Neural crest cell (in vitro differentiated cells): ENCODE data around the gene SH3GL3. TPM values are rescaled to one million over a fixed set of nuclear protein-coding genes. Genes with fewer than 3 reads are reported as not detected.

Source experiments
- DNase-seq: peaks from one replicate; pipeline ENCODE4 v3.0.0; 2021; ENCODE audit warnings: low read depth, mixed read lengths, low spot score
- H3K27ac Mint-ChIP-seq: one replicate; pipeline ENCODE4 v1.8.0; 2021; ENCODE audit warnings: mild to moderate bottlenecking, mixed read lengths; ENCODE audit not compliant: unreplicated experiment
- H3K27me3 Mint-ChIP-seq: 2 replicates; pipeline ENCODE4 v1.8.0; 2021; ENCODE audit warnings: low read depth, mild to moderate bottlenecking, mixed read lengths
- H3K36me3 Mint-ChIP-seq: 2 replicates; pipeline ENCODE4 v1.8.0; 2021; ENCODE audit warnings: low read depth, mild to moderate bottlenecking, mixed read lengths
- H3K4me1 Mint-ChIP-seq: 2 replicates; pipeline ENCODE4 v1.8.0; 2021; ENCODE audit warnings: mixed read lengths
- H3K4me3 Mint-ChIP-seq: one replicate; pipeline ENCODE4 v1.8.0; 2021; ENCODE audit warnings: mild to moderate bottlenecking, mixed read lengths
- H3K9me3 Mint-ChIP-seq: 2 replicates; pipeline ENCODE4 v1.8.0; 2021; ENCODE audit warnings: mixed read lengths
- total RNA-seq: library from RNA; stranded (reverse); gene quantifications from 2 replicates; pipeline ENCODE4 v1.2.1, GENCODE V29; 2021
- TF ChIP-seq, protein P1 (sequence below): fragments of 200-600 bp; sonication (generic); conservative IDR thresholded peaks from 2 replicates; pipeline ENCODE4 v1.5.0; 2021; ENCODE audit warnings: antibody characterized with exemption, mild to moderate bottlenecking

Gene SH3GL3
- total RNA-seq, 1 donor from 2014 or later, result 1.4 TPM

DNA sequence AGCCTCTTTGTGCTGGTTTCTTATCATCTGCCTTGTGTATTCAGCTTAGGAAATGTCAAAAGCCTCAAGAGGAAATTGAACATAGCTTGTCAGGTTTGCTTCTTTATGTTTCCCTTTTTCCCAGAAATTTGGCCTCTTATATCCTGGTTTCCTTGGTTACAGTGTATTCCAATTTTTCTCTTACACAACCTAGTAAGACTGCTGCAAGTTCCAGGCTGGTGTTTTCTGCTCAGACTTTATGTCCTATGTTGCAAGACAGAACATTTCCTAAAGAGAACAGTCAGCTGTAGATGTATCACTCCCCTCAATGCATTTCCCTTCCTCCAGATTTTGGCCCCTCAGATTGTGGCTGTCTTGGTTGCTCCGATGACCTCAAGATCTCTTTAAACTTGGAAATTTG is 102.5 kb downstream of the SH3GL3 start:
- Mint-ChIP-seq H3K27me3 (no peaks in the 10 kb centered on the region), H3K9me3 (no peaks in the 10 kb centered on the region), H3K4me3 (no peak overlapping the region), H3K36me3 (no peaks in the 10 kb centered on the region), H3K27ac (no peak overlapping the region), H3K4me1 (peaks cover 6% of the 10 kb centered on the region)
- TF ChIP-seq, protein P1, sequence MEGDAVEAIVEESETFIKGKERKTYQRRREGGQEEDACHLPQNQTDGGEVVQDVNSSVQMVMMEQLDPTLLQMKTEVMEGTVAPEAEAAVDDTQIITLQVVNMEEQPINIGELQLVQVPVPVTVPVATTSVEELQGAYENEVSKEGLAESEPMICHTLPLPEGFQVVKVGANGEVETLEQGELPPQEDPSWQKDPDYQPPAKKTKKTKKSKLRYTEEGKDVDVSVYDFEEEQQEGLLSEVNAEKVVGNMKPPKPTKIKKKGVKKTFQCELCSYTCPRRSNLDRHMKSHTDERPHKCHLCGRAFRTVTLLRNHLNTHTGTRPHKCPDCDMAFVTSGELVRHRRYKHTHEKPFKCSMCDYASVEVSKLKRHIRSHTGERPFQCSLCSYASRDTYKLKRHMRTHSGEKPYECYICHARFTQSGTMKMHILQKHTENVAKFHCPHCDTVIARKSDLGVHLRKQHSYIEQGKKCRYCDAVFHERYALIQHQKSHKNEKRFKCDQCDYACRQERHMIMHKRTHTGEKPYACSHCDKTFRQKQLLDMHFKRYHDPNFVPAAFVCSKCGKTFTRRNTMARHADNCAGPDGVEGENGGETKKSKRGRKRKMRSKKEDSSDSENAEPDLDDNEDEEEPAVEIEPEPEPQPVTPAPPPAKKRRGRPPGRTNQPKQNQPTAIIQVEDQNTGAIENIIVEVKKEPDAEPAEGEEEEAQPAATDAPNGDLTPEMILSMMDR, result no peak
- no peak for DNase-seq

DNA sequence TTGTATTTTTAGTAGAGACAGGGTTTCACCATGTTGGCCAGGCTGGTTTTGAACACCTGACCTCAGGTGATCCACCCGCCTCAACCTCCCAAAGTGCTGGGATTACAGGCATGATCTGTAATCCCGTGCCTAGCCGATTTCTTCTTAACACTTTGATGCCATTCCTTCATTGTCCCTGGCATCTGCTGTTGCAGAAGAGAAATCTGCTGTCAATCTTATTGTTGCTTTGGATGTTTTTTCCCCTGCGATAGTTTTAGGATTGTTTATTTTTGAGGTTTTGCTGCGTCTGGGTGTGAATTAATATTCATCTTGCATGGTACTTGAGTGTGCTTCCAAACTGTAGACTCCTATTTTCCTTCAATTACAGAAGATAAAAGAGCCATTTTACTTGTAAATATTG is 107.4 kb downstream of the SH3GL3 start:
- no peak overlapping the region for H3K27ac Mint-ChIP-seq
- H3K27me3 Mint-ChIP-seq, result no peaks in the 10 kb centered on the region
- H3K36me3 Mint-ChIP-seq, result no peaks in the 10 kb centered on the region
- no peaks in the 10 kb centered on the region for H3K9me3 Mint-ChIP-seq
- no peak for DNase-seq
- H3K4me1 Mint-ChIP-seq, result no peaks in the 10 kb centered on the region
- H3K4me3 Mint-ChIP-seq, result no peak overlapping the region
- TF ChIP-seq, protein P1, result no peak

DNA sequence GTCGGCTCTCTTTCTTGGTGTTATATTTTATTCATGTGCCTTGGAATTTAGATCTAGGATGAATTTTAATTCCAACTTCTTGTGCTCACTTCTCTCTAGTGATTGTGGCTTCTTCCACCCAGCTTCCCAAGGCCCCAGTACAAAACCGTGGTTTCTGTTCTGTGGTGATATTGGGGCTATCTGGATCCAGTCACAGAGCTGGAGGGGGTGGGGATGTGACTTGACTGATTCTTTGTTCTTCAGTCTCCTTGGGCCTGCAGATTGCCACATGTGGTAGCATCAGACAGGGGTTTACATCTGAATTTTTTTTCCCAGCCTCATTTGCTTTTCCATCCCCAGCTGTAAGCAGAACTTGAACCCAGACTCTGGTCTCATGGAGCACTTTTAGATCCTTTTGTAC is 108.2 kb downstream of the SH3GL3 start:
- TF ChIP-seq, protein P1, result no peak

DNA sequence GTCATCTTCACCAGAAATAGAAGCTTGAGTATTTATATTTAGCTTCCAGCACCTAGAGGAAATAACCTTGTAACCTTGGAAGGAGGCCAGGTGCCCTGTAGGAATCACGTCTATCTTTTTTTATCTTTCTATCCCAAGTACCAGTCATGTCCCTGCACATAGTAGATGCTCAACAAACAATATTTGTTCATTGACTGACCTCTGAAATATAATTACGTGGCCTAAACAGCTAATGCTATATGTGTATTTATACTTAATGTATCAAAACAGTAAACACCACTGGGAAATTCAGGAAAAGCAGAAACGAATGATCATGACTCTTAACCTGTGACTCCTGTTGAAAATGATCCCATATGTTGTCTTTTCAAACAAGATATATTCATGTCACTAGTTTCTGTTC is 108.9 kb downstream of the SH3GL3 start:
- H3K4me3 Mint-ChIP-seq, result no peak overlapping the region

More for the DNA sequence above, 108.2 kb downstream of the SH3GL3 start:
- Mint-ChIP-seq H3K27me3 (no peaks in the 10 kb centered on the region), H3K27ac (no peak overlapping the region), H3K4me3 (no peak overlapping the region), H3K9me3 (no peaks in the 10 kb centered on the region), H3K36me3 (no peaks in the 10 kb centered on the region), H3K4me1 (no peaks in the 10 kb centered on the region)
- no peak for DNase-seq

DNA sequence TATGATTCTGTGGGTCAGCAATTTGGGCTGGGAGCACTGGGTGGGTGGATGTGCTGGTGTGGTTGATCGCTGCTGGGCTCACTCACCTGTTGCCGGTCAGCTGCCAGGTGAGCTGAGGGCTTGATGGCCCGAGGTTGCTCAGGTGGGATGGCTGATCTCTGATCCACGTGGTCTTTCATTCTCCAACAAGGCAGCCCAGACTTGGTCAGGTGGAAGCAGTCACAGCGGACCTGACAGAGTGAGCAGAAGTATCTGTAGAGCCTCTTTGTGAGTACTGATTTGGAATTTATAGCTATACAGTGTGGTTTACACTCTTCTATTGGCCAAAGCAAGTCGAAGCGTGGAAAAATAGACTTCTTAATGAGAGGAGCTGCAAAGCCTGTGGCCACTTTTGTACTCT is 109.6 kb downstream of the SH3GL3 start:
- H3K9me3 Mint-ChIP-seq, result no peaks in the 10 kb centered on the region
- no peaks in the 10 kb centered on the region for H3K27me3 Mint-ChIP-seq
- no peak for DNase-seq
- H3K27ac Mint-ChIP-seq, result peak overlapping the region; percentile 70
- TF ChIP-seq, protein P1, result no peak
- H3K4me3 Mint-ChIP-seq, result no peak overlapping the region
- no peaks in the 10 kb centered on the region for H3K36me3 Mint-ChIP-seq
- no peaks in the 10 kb centered on the region for H3K4me1 Mint-ChIP-seq

More for the DNA sequence above, 108.9 kb downstream of the SH3GL3 start:
- TF ChIP-seq, protein P1, result no peak
- Mint-ChIP-seq H3K27me3 (no peaks in the 10 kb centered on the region), H3K9me3 (no peaks in the 10 kb centered on the region), H3K27ac (no peak overlapping the region), H3K36me3 (no peaks in the 10 kb centered on the region), H3K4me1 (no peaks in the 10 kb centered on the region)
- DNase-seq, result no peak

DNA sequence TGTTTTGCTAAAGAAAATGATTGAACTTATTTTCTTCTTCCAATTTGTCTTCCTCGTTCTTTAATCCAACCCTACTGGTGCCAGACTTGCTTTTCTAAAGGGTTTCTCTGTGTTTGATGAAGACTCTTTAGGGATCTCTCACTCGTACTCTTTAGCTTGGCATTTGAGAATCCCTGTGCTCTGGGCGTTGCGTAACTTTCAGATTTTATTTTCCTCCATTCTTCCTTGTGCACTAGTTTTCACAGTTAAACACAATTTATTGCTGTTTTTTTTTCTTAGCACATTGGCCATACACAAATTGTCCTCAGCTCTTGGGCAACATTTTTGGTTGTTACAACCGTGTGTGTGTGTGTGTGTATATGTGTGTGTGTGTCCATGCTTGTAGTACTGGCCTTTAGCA is 111.0 kb downstream of the SH3GL3 start:
- TF ChIP-seq, protein P1, result no peak
- no peak overlapping the region for H3K27ac Mint-ChIP-seq
- peaks cover 3% of the 10 kb centered on the region for H3K27me3 Mint-ChIP-seq
- no peak for DNase-seq
- H3K4me3 Mint-ChIP-seq, result no peak overlapping the region
- no peaks in the 10 kb centered on the region for H3K36me3 Mint-ChIP-seq
- H3K9me3 Mint-ChIP-seq, result no peaks in the 10 kb centered on the region
- no peaks in the 10 kb centered on the region for H3K4me1 Mint-ChIP-seq
